HL-60 (cell line): Measurements from ENCODE around the gene CSF1R.

ENCODE experiments used
- DNase-seq, 2 experiments: peaks; one replicate each; pipeline ENCODE4 v3.0.0-alpha.2; 2010 to 2020; ENCODE audit warnings: low read depth in 1 of 2, low spot score in 1 of 2
- H3K27ac ChIP-seq: fragments of 250-450 bp; sonication (Bioruptor Pico); replicated peaks from 2 replicates; pipeline ENCODE4 v1.5.1; 2020; ENCODE audit warnings: mild to moderate bottlenecking, moderate library complexity
- H3K27me3 ChIP-seq: fragments of 250-450 bp; sonication (Bioruptor Pico); 2 replicates; pipeline ENCODE4 v1.5.1; 2021; ENCODE audit warnings: mild to moderate bottlenecking, moderate library complexity; ENCODE audit not compliant: insufficient read depth, poor library complexity, severe bottlenecking
- H3K4me3 ChIP-seq: replicated peaks from 2 replicates; pipeline ENCODE4 v1.5.1; 2011; ENCODE audit warnings: mild to moderate bottlenecking, control low read depth, low read length; ENCODE audit not compliant: insufficient read depth
- GABPA ChIP-seq: IDR thresholded peaks from 2 replicates; pipeline ENCODE4 v1.6.1; 2012; ENCODE audit warnings: low read depth
- POLR2AphosphoS5 ChIP-seq: IDR thresholded peaks from 2 replicates; pipeline ENCODE4 v1.6.1; 2012; ENCODE audit warnings: low read depth
- SPI1 ChIP-seq: IDR thresholded peaks from 2 replicates; pipeline ENCODE4 v1.6.1; 2012; ENCODE audit warnings: low read depth, mild to moderate bottlenecking, borderline replicate concordance
- TF ChIP-seq, protein P1 (sequence below): IDR thresholded peaks from 2 replicates; pipeline ENCODE4 v1.6.1; 2012; ENCODE audit warnings: low read depth; ENCODE audit not compliant: insufficient replicate concordance
- TF ChIP-seq, protein P2 (sequence below): IDR thresholded peaks from one replicate; pipeline ENCODE4 v1.5.1; 2011; ENCODE audit warnings: low read length, control low read depth, inconsistent platforms; ENCODE audit not compliant: insufficient read depth

CSF1R gene

DNA sequence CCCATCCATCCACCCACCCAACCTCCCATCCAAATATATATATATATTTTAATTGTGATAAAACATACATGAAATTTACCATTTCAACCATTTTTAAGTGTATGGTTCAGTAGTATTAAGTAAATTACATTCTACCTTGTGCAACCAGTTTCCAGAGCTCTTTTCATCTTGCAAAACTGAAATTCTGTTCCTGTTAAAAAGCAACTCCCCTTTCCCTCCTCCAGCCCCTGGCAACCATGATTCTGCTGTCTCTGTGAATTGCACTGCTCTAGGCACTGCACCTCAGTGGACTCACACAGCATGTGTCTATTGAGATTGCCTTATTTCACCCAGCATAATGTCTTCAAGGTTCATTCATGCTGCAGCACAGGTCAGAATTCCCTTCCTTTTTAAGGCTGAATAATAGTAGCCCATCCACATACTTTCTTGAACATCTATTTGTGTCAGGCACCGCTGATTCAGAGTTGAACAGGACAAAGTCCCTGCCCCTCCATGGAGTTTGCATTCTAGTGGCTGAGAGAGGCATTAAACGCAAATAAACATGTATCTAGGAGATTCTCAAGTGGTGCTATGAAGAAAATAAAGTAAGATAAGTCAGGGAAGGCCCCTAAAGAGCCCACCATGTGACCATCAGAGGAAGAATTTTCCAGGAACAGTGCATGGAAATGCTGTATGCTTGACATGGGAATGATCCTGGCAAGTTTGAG is 24.0 kb downstream of the CSF1R start:
- peak in 1 of 2 experiments; percentile 47 for DNase-seq
- TF ChIP-seq POLR2AphosphoS5: no peak
- TF ChIP-seq SPI1: no peak; the same call in 1 of the 2 replicates
- TF ChIP-seq GABPA: no peak
- TF ChIP-seq, protein P1, sequence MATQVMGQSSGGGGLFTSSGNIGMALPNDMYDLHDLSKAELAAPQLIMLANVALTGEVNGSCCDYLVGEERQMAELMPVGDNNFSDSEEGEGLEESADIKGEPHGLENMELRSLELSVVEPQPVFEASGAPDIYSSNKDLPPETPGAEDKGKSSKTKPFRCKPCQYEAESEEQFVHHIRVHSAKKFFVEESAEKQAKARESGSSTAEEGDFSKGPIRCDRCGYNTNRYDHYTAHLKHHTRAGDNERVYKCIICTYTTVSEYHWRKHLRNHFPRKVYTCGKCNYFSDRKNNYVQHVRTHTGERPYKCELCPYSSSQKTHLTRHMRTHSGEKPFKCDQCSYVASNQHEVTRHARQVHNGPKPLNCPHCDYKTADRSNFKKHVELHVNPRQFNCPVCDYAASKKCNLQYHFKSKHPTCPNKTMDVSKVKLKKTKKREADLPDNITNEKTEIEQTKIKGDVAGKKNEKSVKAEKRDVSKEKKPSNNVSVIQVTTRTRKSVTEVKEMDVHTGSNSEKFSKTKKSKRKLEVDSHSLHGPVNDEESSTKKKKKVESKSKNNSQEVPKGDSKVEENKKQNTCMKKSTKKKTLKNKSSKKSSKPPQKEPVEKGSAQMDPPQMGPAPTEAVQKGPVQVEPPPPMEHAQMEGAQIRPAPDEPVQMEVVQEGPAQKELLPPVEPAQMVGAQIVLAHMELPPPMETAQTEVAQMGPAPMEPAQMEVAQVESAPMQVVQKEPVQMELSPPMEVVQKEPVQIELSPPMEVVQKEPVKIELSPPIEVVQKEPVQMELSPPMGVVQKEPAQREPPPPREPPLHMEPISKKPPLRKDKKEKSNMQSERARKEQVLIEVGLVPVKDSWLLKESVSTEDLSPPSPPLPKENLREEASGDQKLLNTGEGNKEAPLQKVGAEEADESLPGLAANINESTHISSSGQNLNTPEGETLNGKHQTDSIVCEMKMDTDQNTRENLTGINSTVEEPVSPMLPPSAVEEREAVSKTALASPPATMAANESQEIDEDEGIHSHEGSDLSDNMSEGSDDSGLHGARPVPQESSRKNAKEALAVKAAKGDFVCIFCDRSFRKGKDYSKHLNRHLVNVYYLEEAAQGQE: no peak
- TF ChIP-seq, protein P2, sequence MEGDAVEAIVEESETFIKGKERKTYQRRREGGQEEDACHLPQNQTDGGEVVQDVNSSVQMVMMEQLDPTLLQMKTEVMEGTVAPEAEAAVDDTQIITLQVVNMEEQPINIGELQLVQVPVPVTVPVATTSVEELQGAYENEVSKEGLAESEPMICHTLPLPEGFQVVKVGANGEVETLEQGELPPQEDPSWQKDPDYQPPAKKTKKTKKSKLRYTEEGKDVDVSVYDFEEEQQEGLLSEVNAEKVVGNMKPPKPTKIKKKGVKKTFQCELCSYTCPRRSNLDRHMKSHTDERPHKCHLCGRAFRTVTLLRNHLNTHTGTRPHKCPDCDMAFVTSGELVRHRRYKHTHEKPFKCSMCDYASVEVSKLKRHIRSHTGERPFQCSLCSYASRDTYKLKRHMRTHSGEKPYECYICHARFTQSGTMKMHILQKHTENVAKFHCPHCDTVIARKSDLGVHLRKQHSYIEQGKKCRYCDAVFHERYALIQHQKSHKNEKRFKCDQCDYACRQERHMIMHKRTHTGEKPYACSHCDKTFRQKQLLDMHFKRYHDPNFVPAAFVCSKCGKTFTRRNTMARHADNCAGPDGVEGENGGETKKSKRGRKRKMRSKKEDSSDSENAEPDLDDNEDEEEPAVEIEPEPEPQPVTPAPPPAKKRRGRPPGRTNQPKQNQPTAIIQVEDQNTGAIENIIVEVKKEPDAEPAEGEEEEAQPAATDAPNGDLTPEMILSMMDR: no peak

DNA sequence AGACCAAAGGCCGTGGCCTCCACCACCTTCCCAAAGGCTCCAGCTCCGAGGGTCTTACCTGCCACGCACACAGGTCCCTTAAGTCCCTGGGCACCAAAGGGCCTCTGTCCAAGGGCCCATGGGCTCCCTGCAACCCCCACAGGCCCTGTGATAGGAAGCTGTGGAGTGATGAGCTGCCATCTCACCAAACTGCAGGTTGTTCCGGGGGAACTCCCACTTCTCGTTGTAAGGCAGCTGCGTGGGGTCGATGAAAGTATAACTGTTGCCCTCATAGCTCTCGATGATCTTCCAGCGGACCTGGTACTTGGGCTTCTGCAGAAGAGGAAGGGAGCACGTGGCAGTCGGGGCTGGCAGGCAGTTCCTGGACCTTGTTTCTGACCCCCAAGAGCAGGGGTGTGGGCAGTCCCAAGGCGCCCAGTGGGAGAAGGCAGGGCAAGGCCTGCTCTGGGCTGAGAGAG is 24.8 kb downstream of the CSF1R start:
- Histone ChIP-seq H3K27me3 (no peaks in the 10 kb centered on the region), H3K27ac (no peak overlapping the region; the same call in 1 of the 2 replicates), H3K4me3 (no peak overlapping the region)
- DNase-seq: no peak
- TF ChIP-seq POLR2AphosphoS5 (no peak), GABPA (no peak), SPI1 (no peak)
- TF ChIP-seq, protein P2: no peak
- TF ChIP-seq, protein P1: no peak

More for the DNA sequence above, 24.0 kb downstream of the CSF1R start:
- no peak overlapping the region for H3K4me3 ChIP-seq
- peak overlapping the region; percentile 14; the same call in 1 of the 2 replicates for H3K27ac ChIP-seq
- no peaks in the 10 kb centered on the region for H3K27me3 ChIP-seq

DNA sequence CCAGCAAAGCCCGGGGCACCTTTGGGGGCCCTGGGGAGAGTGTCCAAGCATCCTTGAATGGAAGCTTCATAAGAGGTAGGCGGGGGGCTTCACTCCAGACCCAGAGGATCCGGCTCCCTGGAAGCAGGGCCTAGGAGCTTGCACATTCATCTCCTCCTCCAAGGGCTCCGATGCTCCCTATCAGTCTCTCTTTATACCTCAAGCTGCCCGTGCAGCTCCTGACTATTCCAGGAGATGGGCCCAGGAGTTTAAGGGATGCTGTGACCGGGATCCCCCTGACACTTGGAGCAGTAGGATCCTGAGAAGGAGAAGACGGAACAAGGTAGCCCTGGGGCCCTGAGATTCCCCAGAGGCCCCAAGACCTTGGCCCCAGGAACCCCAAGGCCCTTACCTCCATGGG is 25.9 kb downstream of the CSF1R start:
- Histone ChIP-seq H3K4me3 (no peak overlapping the region), H3K27ac (no peak overlapping the region), H3K27me3 (no peaks in the 10 kb centered on the region)
- TF ChIP-seq POLR2AphosphoS5 (no peak), GABPA (no peak), SPI1 (no peak)
- TF ChIP-seq, protein P1: no peak
- TF ChIP-seq, protein P2: no peak
- DNase-seq: no peak
